AG09319 (cell line): ENCODE data around the gene URM1.
A peak's percentile ranks its signal among the peaks of the same experiment; 100 is the strongest.

ENCODE experiments used
- DNase-seq: peaks from one replicate; pipeline ENCODE4 v3.0.0-alpha.2; 2010; ENCODE audit warnings: low read depth; ENCODE audit errors: extremely low read depth
- CTCF ChIP-seq: IDR thresholded peaks from 2 replicates; pipeline ENCODE4 v1.5.1; 2011; ENCODE audit warnings: low read depth, mild to moderate bottlenecking, inconsistent platforms, low read length, moderate library complexity

Gene URM1

GRCh38 chr9:128370752-128371629, at the start of gene URM1:
URM1 (plus strand) TSS chr9:128371374; CDS start chr9:128371381, 7 bp downstream.
- peak; percentile 82 for DNase-seq
- peak; percentile 31 for TF ChIP-seq CTCF

GRCh38 chr9:128321879-128322403, 49.2 kb upstream of the URM1 start:
- no peak for DNase-seq
- TF ChIP-seq CTCF: no peak

- no peak for TF ChIP-seq CTCF
- peak; percentile 75 for DNase-seq
Measured at GRCh38 chr9:128322404-128323211, 48.6 kb upstream of the URM1 start, which contains the start of the genes COQ4 and TRUB2. COQ4 (plus strand) TSS chr9:128322839; CDS start chr9:128322859, 20 bp downstream. TRUB2 (minus strand) TSS chr9:128322447; CDS start chr9:128322408, 39 bp downstream.

GRCh38 chr9:128323212-128323730, 47.9 kb upstream of the URM1 start:
- DNase-seq: no peak
- TF ChIP-seq CTCF: no peak

GRCh38 chr9:128323791-128324190, 47.4 kb upstream of the URM1 start:
- no peak for TF ChIP-seq CTCF
- DNase-seq: no peak

GRCh38 chr9:128324401-128324800, 46.8 kb upstream of the URM1 start:
- no peak for DNase-seq
- no peak for TF ChIP-seq CTCF
